ENCODE measurements around the gene WNT11. TPM values are rescaled to one million over a fixed set of nuclear protein-coding genes. Genes with fewer than 3 reads are reported as not detected.

WNT11 gene
- total RNA-seq, 1 donor from 2014 or later, result 3.4 TPM

GRCh38 chr11:76221365-76221764 lies 15.1 kb upstream of the WNT11 start:
- ATAC-seq (no peak), DNase-seq (ENCODE audit: low spot score) (no peak)

- no peak for ATAC-seq
- no peak for DNase-seq (ENCODE audit: low spot score)
Measured at GRCh38 chr11:76219243-76219642, 12.9 kb upstream of the WNT11 start.

- no peak for DNase-seq (ENCODE audit: low spot score)
- ATAC-seq, result no peak
Measured at GRCh38 chr11:76218449-76219178, 12.3 kb upstream of the WNT11 start.

- ATAC-seq, result no peak
- DNase-seq (ENCODE audit: low spot score), result no peak
Measured at GRCh38 chr11:76217653-76218160, 11.4 kb upstream of the WNT11 start.

- DNase-seq (ENCODE audit: low spot score), result no peak
Measured at GRCh38 chr11:76216536-76217325, 10.4 kb upstream of the WNT11 start.

GRCh38 chr11:76215941-76216340 lies 9.6 kb upstream of the WNT11 start:
- DNase-seq (ENCODE audit: low spot score) (no peak), ATAC-seq (no peak)

More at GRCh38 chr11:76216536-76217325, 10.4 kb upstream of the WNT11 start:
- no peak for ATAC-seq

- no peak for ATAC-seq
- no peak for DNase-seq (ENCODE audit: low spot score)
Measured at GRCh38 chr11:76214968-76215548, 8.8 kb upstream of the WNT11 start.

GRCh38 chr11:76214186-76214585 lies 7.9 kb upstream of the WNT11 start:
- ATAC-seq, result no peak
- DNase-seq (ENCODE audit: low spot score), result no peak

- no peak for ATAC-seq
- DNase-seq (ENCODE audit: low spot score), result no peak
Measured at GRCh38 chr11:76212086-76213035, 6.1 kb upstream of the WNT11 start.

- ATAC-seq, result no peak
- DNase-seq (ENCODE audit: low spot score), result no peak
Measured at GRCh38 chr11:76210931-76211851, 4.9 kb upstream of the WNT11 start.

- peak; percentile 76 for DNase-seq (ENCODE audit: low spot score)
- ATAC-seq, result peak; percentile 58
Measured at GRCh38 chr11:76209973-76210930, 4.0 kb upstream of the WNT11 start.

- ATAC-seq (peak; percentile 46), DNase-seq (ENCODE audit: low spot score) (peak; percentile 71)
Measured at GRCh38 chr11:76209375-76209972, 3.2 kb upstream of the WNT11 start.

GRCh38 chr11:76208438-76209374 lies 2.4 kb upstream of the WNT11 start:
- peak; percentile 81 for ATAC-seq

GRCh38 chr11:76207642-76208401 lies 1.5 kb upstream of the WNT11 start:
- ATAC-seq, result peak; percentile 71
- DNase-seq (ENCODE audit: low spot score), result peak; percentile 76

More at GRCh38 chr11:76208438-76209374, 2.4 kb upstream of the WNT11 start:
- DNase-seq (ENCODE audit: low spot score), result peak; percentile 88

- DNase-seq (ENCODE audit: low spot score), result no peak
- ATAC-seq, result no peak
Measured at GRCh38 chr11:76206077-76206326, 300 bp downstream of the WNT11 start.

Data from left lobe of liver (tissue), 2 donors.